Measurements from ENCODE around the gene PEAK3.

PEAK3 gene

GRCh38 chr19:2229103-2230032 lies 52.6 kb downstream of the PEAK3 start:
- no peak overlapping the region for H3K27ac ChIP-seq (ENCODE audit: insufficient read depth in 1 of 2, low read depth in 1 of 2, low read length in 2 of 2, poor library complexity in 1 of 2, severe bottlenecking in 2 of 2)
- no peaks in the 10 kb centered on the region for H3K9me3 ChIP-seq (ENCODE audit: control extremely low read depth in 1 of 5, control insufficient read depth in 4 of 5, insufficient read depth in 2 of 5, low read depth in 1 of 5, low read length in 4 of 5)
- WGBS (ENCODE audit: insufficient coverage): 91% methylated on average over 22 of the region's 45 CpGs
- H3K36me3 ChIP-seq (ENCODE audit: control insufficient read depth in 4 of 4, insufficient read depth in 4 of 4, low read length in 3 of 4): peaks cover 6 to 94% (median 71%) of the 10 kb centered on the region in 4 experiments
- no peak overlapping the region for H3K4me3 ChIP-seq (ENCODE audit: control insufficient read depth in 1 of 7, extremely low read depth in 1 of 7, insufficient read depth in 4 of 7, low read depth in 2 of 7, low read length in 6 of 7)
- H3K4me1 ChIP-seq (ENCODE audit: control extremely low read depth in 1 of 4, control insufficient read depth in 4 of 4, insufficient read depth in 4 of 4, low read length in 3 of 4): peaks cover 0 to 7% (median 6%) of the 10 kb centered on the region in 4 experiments
- DNase-seq: no peak
- POLR2A ChIA-PET: interaction anchor here (0.9 to 1.0 kb wide), 2 partner anchors 60 to 178 kb away, joined by 3 read pairs; no protein-coding TSS in a partner anchor
- CTCF ChIA-PET: interaction anchor here (1.0 to 1.4 kb wide), 6 partner anchors 13 to 372 kb away, joined by 3 to 5 read pairs (median 3); no protein-coding TSS in a partner anchor
- H3K27me3 ChIP-seq (replicated peaks in 2 of 5; ENCODE audit: control insufficient read depth in 4 of 5, insufficient read depth in 5 of 5, low read length in 4 of 5): no peaks in the 10 kb centered on the region

DNA sequence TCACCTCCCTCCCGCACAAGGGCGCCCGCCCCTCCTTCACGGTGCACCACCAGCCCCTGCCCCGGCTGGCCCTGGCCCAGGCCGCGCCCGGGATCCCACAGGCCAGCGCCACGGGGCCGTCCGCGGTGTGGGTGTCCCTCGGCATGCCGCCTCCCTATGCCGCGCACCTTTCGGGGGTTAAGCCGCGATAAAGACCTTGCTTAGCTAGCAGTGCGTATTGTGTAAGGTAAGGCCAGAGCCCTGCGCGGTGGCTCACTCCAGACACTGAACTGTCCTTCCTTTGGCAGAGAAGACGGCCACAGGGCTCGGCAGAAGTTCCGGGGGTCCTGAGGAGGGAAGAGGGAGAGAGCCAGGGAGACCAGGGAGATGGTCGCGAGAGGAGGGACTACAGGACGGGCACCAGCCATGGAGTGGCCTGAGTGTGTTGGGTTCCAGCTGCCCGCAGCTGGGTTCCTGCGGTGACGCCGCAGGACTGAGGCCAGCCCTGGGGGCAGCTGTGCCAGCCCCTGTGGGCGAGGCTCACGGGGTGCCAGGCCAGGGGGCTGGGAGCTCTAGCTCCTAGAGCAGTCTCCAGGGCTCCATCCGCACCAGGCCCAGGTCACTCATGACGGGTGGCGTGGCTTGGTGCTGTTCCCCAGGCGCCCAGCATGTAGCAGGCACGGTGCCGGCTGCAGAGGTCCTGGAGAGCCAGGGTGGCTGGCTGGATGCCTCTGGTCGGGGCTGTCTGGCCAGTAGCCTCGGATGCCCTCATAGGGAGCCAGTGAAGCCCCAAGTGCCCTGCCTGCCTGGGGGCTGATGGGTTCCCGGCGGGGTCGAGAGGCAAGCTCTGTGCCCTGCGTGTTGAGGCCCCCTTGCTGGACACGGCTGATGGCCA lies 53.6 kb downstream of the PEAK3 start:
- Histone ChIP-seq H3K4me1 (ENCODE audit: control extremely low read depth in 1 of 4, control insufficient read depth in 4 of 4, insufficient read depth in 4 of 4, low read length in 3 of 4) (no peaks in the 10 kb centered on the region), H3K27me3 (replicated peaks in 2 of 5; ENCODE audit: control insufficient read depth in 4 of 5, insufficient read depth in 5 of 5, low read length in 4 of 5) (no peaks in the 10 kb centered on the region), H3K27ac (ENCODE audit: insufficient read depth in 1 of 2, low read depth in 1 of 2, low read length in 2 of 2, poor library complexity in 1 of 2, severe bottlenecking in 2 of 2) (no peak overlapping the region), H3K4me3 (ENCODE audit: control insufficient read depth in 1 of 7, extremely low read depth in 1 of 7, insufficient read depth in 4 of 7, low read depth in 2 of 7, low read length in 6 of 7) (no peak overlapping the region), H3K9me3 (ENCODE audit: control extremely low read depth in 1 of 5, control insufficient read depth in 4 of 5, insufficient read depth in 2 of 5, low read depth in 1 of 5, low read length in 4 of 5) (no peaks in the 10 kb centered on the region), H3K36me3 (ENCODE audit: control insufficient read depth in 4 of 4, insufficient read depth in 4 of 4, low read length in 3 of 4) (peaks cover 9 to 96% (median 68%) of the 10 kb centered on the region in 4 experiments)
- POLR2A ChIA-PET: no interaction called here
- 97% methylated on average over 43 of the region's 48 CpGs for WGBS (ENCODE audit: insufficient coverage)
- CTCF ChIA-PET: interaction anchor here (1.0 to 1.4 kb wide), 4 partner anchors 10 to 373 kb away, joined by 3 to 4 read pairs (median 3); no protein-coding TSS in a partner anchor
- DNase-seq: no peak

- POLR2A ChIA-PET: no interaction called here
- peaks cover 11 to 94% (median 68%) of the 10 kb centered on the region in 4 experiments for H3K36me3 ChIP-seq (ENCODE audit: control insufficient read depth in 4 of 4, insufficient read depth in 4 of 4, low read length in 3 of 4)
- CTCF ChIA-PET: interaction anchor here (1.1 to 1.4 kb wide), 2 partner anchors 11 to 14 kb away, joined by 3 read pairs; no protein-coding TSS in a partner anchor
- no peak overlapping the region for H3K4me3 ChIP-seq (ENCODE audit: control insufficient read depth in 1 of 7, extremely low read depth in 1 of 7, insufficient read depth in 4 of 7, low read depth in 2 of 7, low read length in 6 of 7)
- H3K4me1 ChIP-seq (ENCODE audit: control extremely low read depth in 1 of 4, control insufficient read depth in 4 of 4, insufficient read depth in 4 of 4, low read length in 3 of 4): no peaks in the 10 kb centered on the region
- DNase-seq: no peak
- H3K27ac ChIP-seq (ENCODE audit: insufficient read depth in 1 of 2, low read depth in 1 of 2, low read length in 2 of 2, poor library complexity in 1 of 2, severe bottlenecking in 2 of 2): no peak overlapping the region
- no peaks in the 10 kb centered on the region for H3K9me3 ChIP-seq (ENCODE audit: control extremely low read depth in 1 of 5, control insufficient read depth in 4 of 5, insufficient read depth in 2 of 5, low read depth in 1 of 5, low read length in 4 of 5)
- WGBS (ENCODE audit: insufficient coverage): 96% methylated on average over 42 of the region's 67 CpGs
- H3K27me3 ChIP-seq (replicated peaks in 2 of 5; ENCODE audit: control insufficient read depth in 4 of 5, insufficient read depth in 5 of 5, low read length in 4 of 5): no peaks in the 10 kb centered on the region
Observed at GRCh38 chr19:2227415-2228156, 54.4 kb downstream of the PEAK3 start.

- CTCF ChIA-PET: interaction anchor here (1.1 to 1.4 kb wide), 2 partner anchors 11 to 13 kb away, joined by 3 read pairs; no protein-coding TSS in a partner anchor
- Histone ChIP-seq H3K27ac (ENCODE audit: insufficient read depth in 1 of 2, low read depth in 1 of 2, low read length in 2 of 2, poor library complexity in 1 of 2, severe bottlenecking in 2 of 2) (no peak overlapping the region), H3K36me3 (ENCODE audit: control insufficient read depth in 4 of 4, insufficient read depth in 4 of 4, low read length in 3 of 4) (peaks cover 13 to 94% (median 71%) of the 10 kb centered on the region in 4 experiments), H3K4me1 (ENCODE audit: control extremely low read depth in 1 of 4, control insufficient read depth in 4 of 4, insufficient read depth in 4 of 4, low read length in 3 of 4) (no peaks in the 10 kb centered on the region), H3K9me3 (ENCODE audit: control extremely low read depth in 1 of 5, control insufficient read depth in 4 of 5, insufficient read depth in 2 of 5, low read depth in 1 of 5, low read length in 4 of 5) (no peaks in the 10 kb centered on the region), H3K27me3 (replicated peaks in 2 of 5; ENCODE audit: control insufficient read depth in 4 of 5, insufficient read depth in 5 of 5, low read length in 4 of 5) (no peaks in the 10 kb centered on the region), H3K4me3 (ENCODE audit: control insufficient read depth in 1 of 7, extremely low read depth in 1 of 7, insufficient read depth in 4 of 7, low read depth in 2 of 7, low read length in 6 of 7) (no peak overlapping the region)
- POLR2A ChIA-PET: interaction anchor here (0.5 kb wide), 1 partner anchor 67 kb away, joined by 3 read pairs; no protein-coding TSS in a partner anchor
- 98% methylated on average over 43 of the region's 53 CpGs for WGBS (ENCODE audit: insufficient coverage)
- DNase-seq: no peak
Observed at GRCh38 chr19:2226840-2227360, 55.1 kb downstream of the PEAK3 start.

GRCh38 chr19:2226051-2226839 lies 55.7 kb downstream of the PEAK3 start:
- WGBS (ENCODE audit: insufficient coverage): 95% methylated on average over 53 of the region's 59 CpGs
- H3K9me3 ChIP-seq (ENCODE audit: control extremely low read depth in 1 of 5, control insufficient read depth in 4 of 5, insufficient read depth in 2 of 5, low read depth in 1 of 5, low read length in 4 of 5): no peaks in the 10 kb centered on the region
- H3K27me3 ChIP-seq (replicated peaks in 2 of 5; ENCODE audit: control insufficient read depth in 4 of 5, insufficient read depth in 5 of 5, low read length in 4 of 5): no peaks in the 10 kb centered on the region
- no peak overlapping the region for H3K27ac ChIP-seq (ENCODE audit: insufficient read depth in 1 of 2, low read depth in 1 of 2, low read length in 2 of 2, poor library complexity in 1 of 2, severe bottlenecking in 2 of 2)
- no peak overlapping the region for H3K4me3 ChIP-seq (ENCODE audit: control insufficient read depth in 1 of 7, extremely low read depth in 1 of 7, insufficient read depth in 4 of 7, low read depth in 2 of 7, low read length in 6 of 7)
- CTCF ChIA-PET: interaction anchor here (1.1 kb wide), 1 partner anchor 13 kb away, joined by 3 read pairs; no protein-coding TSS in a partner anchor
- no peaks in the 10 kb centered on the region for H3K4me1 ChIP-seq (ENCODE audit: control extremely low read depth in 1 of 4, control insufficient read depth in 4 of 4, insufficient read depth in 4 of 4, low read length in 3 of 4)
- peaks cover 13 to 94% (median 68%) of the 10 kb centered on the region in 4 experiments for H3K36me3 ChIP-seq (ENCODE audit: control insufficient read depth in 4 of 4, insufficient read depth in 4 of 4, low read length in 3 of 4)
- POLR2A ChIA-PET: interaction anchor here (0.5 kb wide), 1 partner anchor 66 kb away, joined by 3 read pairs; no protein-coding TSS in a partner anchor
- no peak for DNase-seq

Data from common myeloid progenitor, CD34-positive (primary cell).